GM12878 (cell line): ENCODE data around the gene NKAP. TPM values are rescaled to one million over a fixed set of nuclear protein-coding genes. Genes with fewer than 3 reads are reported as not detected.
A peak's percentile ranks its signal among the peaks of the same experiment; 100 is the strongest.

ENCODE experiments used
- ATF7 ChIP-seq: fragments of 450-650 bp; IDR thresholded peaks from 2 replicates; pipeline ENCODE4 v1.6.1; 2016; ENCODE audit warnings: low read depth, mild to moderate bottlenecking
- ESRRA ChIP-seq: IDR thresholded peaks from 2 replicates; pipeline ENCODE4 v1.6.1; 2012; ENCODE audit warnings: mild to moderate bottlenecking, low read length, improper control_type of control experiment
- HCFC1 ChIP-seq: fragments of 150-350 bp; IDR thresholded peaks from 2 replicates; pipeline ENCODE4 v1.6.1; 2014; ENCODE audit warnings: low read length
- KLF5 ChIP-seq: fragments of 450-650 bp; IDR thresholded peaks from 2 replicates; pipeline ENCODE4 v1.6.1; 2014; ENCODE audit warnings: mild to moderate bottlenecking; ENCODE audit not compliant: partially characterized antibody
- MYB ChIP-seq: fragments of 150-350 bp; IDR thresholded peaks from 2 replicates; pipeline ENCODE4 v1.6.1; 2014; ENCODE audit warnings: mild to moderate bottlenecking, low read depth, low read length, borderline replicate concordance
- RAD21 ChIP-seq: IDR thresholded peaks from 2 replicates; pipeline ENCODE4 v1.6.1; 2011; ENCODE audit warnings: mild to moderate bottlenecking, low read depth, low read length, moderate library complexity; ENCODE audit not compliant: insufficient read depth
- SREBF1 ChIP-seq: IDR thresholded peaks from 2 replicates; pipeline ENCODE4 v1.6.1; 2012; ENCODE audit warnings: mild to moderate bottlenecking, low read length
- WRNIP1 ChIP-seq: IDR thresholded peaks from 2 replicates; pipeline ENCODE4 v1.6.1; 2011; ENCODE audit warnings: low read depth, low read length, improper control_type of control experiment, borderline replicate concordance
- ZBTB4 ChIP-seq: fragments of 450-650 bp; formaldehyde crosslinking; IDR thresholded peaks from 2 replicates; pipeline ENCODE4 v1.4.0; 2022; ENCODE audit warnings: mild to moderate bottlenecking, moderate library complexity
- polyA plus RNA-seq, 11 experiments: library from polyadenylated mRNA; depleted of rRNA in 4 of 11; unstranded in 6 of 11; stranded (reverse) in 5 of 11; fragments of >200 nt; fragmentation: Nextera tagmentation in 4 of 11; fragmentation: Illumina TruSeq in 1 of 11; extraction: Ambion mirVana in 4 of 11; extraction: Trizol in 1 of 11; gene quantifications; 1 replicate in 1 of 11; 2 replicates in 10 of 11; pipeline versions ENCODE4 v1.2.1 to v1.2.3, GENCODE V29; 2011 to 2016; ENCODE audit warnings: inconsistent platforms in 2 of 11, missing spikeins in 2 of 11, low read depth in 1 of 11
- total RNA-seq, 4 experiments: library from RNA; depleted of rRNA in 3 of 4; stranded (reverse); fragments of >200 nt in 3 of 4; fragmentation: Illumina TruSeq in 1 of 4; extraction: Trizol in 1 of 4; gene quantifications; 2 replicates each; pipeline versions ENCODE4 v1.2.1 to v1.2.3, GENCODE V29; 2013 to 2021

Gene NKAP
- total and polyA plus RNA-seq, 10 of the 15 experiments (the other 5 are each of a cell fraction or from before 2014, with no cell fraction given) = 2.4 to 6.9 (median 5.3) TPM

GRCh38 chrX:119871599-119872395 lies 71.8 kb downstream of the NKAP start, which contains the start of the genes NDUFA1 and RNF113A (continued):
- TF ChIP-seq RAD21 (no peak), SREBF1 (no peak), ZBTB4 (no peak), KLF5 (no peak), MYB (no peak), HCFC1 (peak; percentile 60), ATF7 (no peak), ESRRA (peak; percentile 87; the same call in 1 of the 2 replicates), WRNIP1 (no peak)
